Measurements from ENCODE around the gene MLF2.

DNA sequence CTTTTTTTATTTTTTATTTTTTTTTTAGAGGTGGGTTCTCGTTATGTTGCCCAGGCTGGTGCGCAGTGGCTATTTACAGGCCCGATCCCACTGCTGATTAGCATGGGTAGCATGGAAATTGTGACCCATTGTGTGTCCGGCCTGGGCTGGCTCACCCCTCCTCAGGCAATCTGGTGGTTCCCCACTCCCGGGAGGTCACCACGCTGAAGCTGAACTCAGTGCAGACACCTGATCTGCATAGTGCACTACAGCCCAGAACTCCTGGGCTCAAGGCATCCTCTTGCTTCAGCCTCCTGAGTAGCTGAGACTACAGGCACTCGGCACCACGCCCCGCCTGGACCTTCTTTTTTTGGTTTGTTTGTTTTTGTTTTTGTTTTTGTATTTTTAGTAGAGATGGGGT lies 30.9 kb upstream of the MLF2 start:
- TF ChIP-seq, protein P1, sequence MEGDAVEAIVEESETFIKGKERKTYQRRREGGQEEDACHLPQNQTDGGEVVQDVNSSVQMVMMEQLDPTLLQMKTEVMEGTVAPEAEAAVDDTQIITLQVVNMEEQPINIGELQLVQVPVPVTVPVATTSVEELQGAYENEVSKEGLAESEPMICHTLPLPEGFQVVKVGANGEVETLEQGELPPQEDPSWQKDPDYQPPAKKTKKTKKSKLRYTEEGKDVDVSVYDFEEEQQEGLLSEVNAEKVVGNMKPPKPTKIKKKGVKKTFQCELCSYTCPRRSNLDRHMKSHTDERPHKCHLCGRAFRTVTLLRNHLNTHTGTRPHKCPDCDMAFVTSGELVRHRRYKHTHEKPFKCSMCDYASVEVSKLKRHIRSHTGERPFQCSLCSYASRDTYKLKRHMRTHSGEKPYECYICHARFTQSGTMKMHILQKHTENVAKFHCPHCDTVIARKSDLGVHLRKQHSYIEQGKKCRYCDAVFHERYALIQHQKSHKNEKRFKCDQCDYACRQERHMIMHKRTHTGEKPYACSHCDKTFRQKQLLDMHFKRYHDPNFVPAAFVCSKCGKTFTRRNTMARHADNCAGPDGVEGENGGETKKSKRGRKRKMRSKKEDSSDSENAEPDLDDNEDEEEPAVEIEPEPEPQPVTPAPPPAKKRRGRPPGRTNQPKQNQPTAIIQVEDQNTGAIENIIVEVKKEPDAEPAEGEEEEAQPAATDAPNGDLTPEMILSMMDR (conservative IDR thresholded peaks at IDR 0.05) = no peak
- no peak for TF ChIP-seq ZFX (IDR thresholded peaks at IDR 0.05)
